Measurements from ENCODE around the gene PFDN1. TPM values are rescaled to one million over a fixed set of nuclear protein-coding genes. Genes with fewer than 3 reads are reported as not detected.

PFDN1 gene
- total RNA-seq (10 to 100 TPM; 45.7 to 55.5 TPM), polyA plus RNA-seq (ENCODE audit: insufficient read length in 6 of 6) (10 to 100 TPM; 85.3 to 98.9 (median 91.6) TPM)
- long read RNA-seq, donor 1, transcript PFDN1-202 (3 exons, 787 nt): minor isoform, 11 of 81 reads
- long read RNA-seq, donor 1, transcript PFDN1-203 (3 exons, 1,091 nt): minor isoform, 8 of 81 reads
- long read RNA-seq, donor 1, transcript PFDN1-201 (4 exons, 1,352 nt): major isoform, 52 of 81 reads
- long read RNA-seq, donor 1, partial matches to known transcripts: 6 of 81 reads
- long read RNA-seq, donor 1, other reads (novel, unspliced or antisense): 0 of 81 reads
- long read RNA-seq, donor 2, transcript PFDN1-203 (3 exons, 1,091 nt): minor isoform, 12 of 68 reads
- long read RNA-seq, donor 2, transcript PFDN1-202 (3 exons, 787 nt): minor isoform, 19 of 68 reads
- long read RNA-seq, donor 2, transcript PFDN1-201 (4 exons, 1,352 nt): major isoform, 35 of 68 reads
- long read RNA-seq, donor 2, partial matches to known transcripts: 0 of 68 reads
- long read RNA-seq, donor 2, other reads (novel, unspliced or antisense): 0 of 68 reads
- long read RNA-seq, donor 3, transcript PFDN1-203 (3 exons, 1,091 nt): minor isoform, 6 of 41 reads
- long read RNA-seq, donor 3, transcript PFDN1-201 (4 exons, 1,352 nt): major isoform, 29 of 41 reads
- long read RNA-seq, donor 3, partial matches to known transcripts: 0 of 41 reads
- long read RNA-seq, donor 3, other reads (novel, unspliced or antisense): 0 of 41 reads
- long read RNA-seq, donor 4, transcript PFDN1-201 (4 exons, 1,352 nt): major isoform, 23 of 40 reads
- long read RNA-seq, donor 4, transcript PFDN1-203 (3 exons, 1,091 nt): minor isoform, 10 of 40 reads
- long read RNA-seq, donor 4, partial matches to known transcripts: 0 of 40 reads
- long read RNA-seq, donor 4, other reads (novel, unspliced or antisense): 6 of 40 reads
- long read RNA-seq, donor 5, transcript PFDN1-203 (3 exons, 1,091 nt): minor isoform, 8 of 54 reads
- long read RNA-seq, donor 5, transcript PFDN1-202 (3 exons, 787 nt): minor isoform, 8 of 54 reads
- long read RNA-seq, donor 5, transcript PFDN1-201 (4 exons, 1,352 nt): major isoform, 36 of 54 reads
- long read RNA-seq, donor 5, partial matches to known transcripts: 0 of 54 reads
- long read RNA-seq, donor 5, other reads (novel, unspliced or antisense): 0 of 54 reads
- long read RNA-seq, donor 6, transcript PFDN1-203 (3 exons, 1,091 nt): minor isoform, 13 of 68 reads
- long read RNA-seq, donor 6, transcript PFDN1-201 (4 exons, 1,352 nt): major isoform, 52 of 68 reads
- long read RNA-seq, donor 6, partial matches to known transcripts: 0 of 68 reads
- long read RNA-seq, donor 6, other reads (novel, unspliced or antisense): 0 of 68 reads
- long read RNA-seq, donor 7, transcript PFDN1-201 (4 exons, 1,352 nt): major isoform, 18 of 22 reads
- long read RNA-seq, donor 7, partial matches to known transcripts: 0 of 22 reads
- long read RNA-seq, donor 7, other reads (novel, unspliced or antisense): 0 of 22 reads
- long read RNA-seq, donor 8, transcript PFDN1-201 (4 exons, 1,352 nt): major isoform, 25 of 36 reads
- long read RNA-seq, donor 8, transcript PFDN1-203 (3 exons, 1,091 nt): minor isoform, 6 of 36 reads
- long read RNA-seq, donor 8, partial matches to known transcripts: 0 of 36 reads
- long read RNA-seq, donor 8, other reads (novel, unspliced or antisense): 0 of 36 reads
- long read RNA-seq, donor 9: 0 reads
- long read RNA-seq, donor 10, transcript PFDN1-201 (4 exons, 1,352 nt): major isoform, 30 of 39 reads
- long read RNA-seq, donor 10, transcript PFDN1-203 (3 exons, 1,091 nt): minor isoform, 6 of 39 reads
- long read RNA-seq, donor 10, partial matches to known transcripts: 1 of 39 reads
- long read RNA-seq, donor 10, other reads (novel, unspliced or antisense): 2 of 39 reads
- long read RNA-seq, donor 11, transcript PFDN1-203 (3 exons, 1,091 nt): minor isoform, 12 of 73 reads
- long read RNA-seq, donor 11, transcript PFDN1-202 (3 exons, 787 nt): minor isoform, 16 of 73 reads
- long read RNA-seq, donor 11, transcript PFDN1-201 (4 exons, 1,352 nt): major isoform, 38 of 73 reads
- long read RNA-seq, donor 11, partial matches to known transcripts: 5 of 73 reads
- long read RNA-seq, donor 11, other reads (novel, unspliced or antisense): 0 of 73 reads
- long read RNA-seq, donor 12, transcript PFDN1-201 (4 exons, 1,352 nt): major isoform, 27 of 239 reads
- long read RNA-seq, donor 12, partial matches to known transcripts: 194 of 239 reads
- long read RNA-seq, donor 12, other reads (novel, unspliced or antisense): 11 of 239 reads

- Histone ChIP-seq H3K36me3 (peaks cover 0 to 18% of the 10 kb centered on the region in 2 donors), H3K9me3 (no peaks in the 10 kb centered on the region), H3K4me3 (peak within 1 kb of the TSS; percentile 50 to 60), H3K27ac (peak within 1 kb of the TSS; percentile 70 to 75), H3K27me3 (no peaks in the 10 kb centered on the region), H3K4me1 (peaks cover 7 to 47% of the 10 kb centered on the region in 2 donors)
- ATAC-seq: peak; percentile 93
- no peak for TF ChIP-seq CTCF (IDR thresholded peaks at IDR 0.05)
- intact Hi-C loops (cut with DNase I): no loop called here
- DNase-seq: peak; percentile 90 to 96 (median 94)
Measured at GRCh38 chr5:140302786-140303639, at the start of gene PFDN1. TSS of gene PFDN1 (minus strand) at chr5:140303101. CDS start at chr5:140303073, 28 bp downstream.

GRCh38 chr5:140351609-140352334, 48.9 kb upstream of the PFDN1 start:
- intact Hi-C loops (cut with DNase I): loop anchor here in 1 of 2 donors (5.0 kb wide), 1 partner anchor 109 kb away; no protein-coding TSS in a partner anchor
- no peak overlapping the region for H3K27ac ChIP-seq
- peaks cover 0 to 11% of the 10 kb centered on the region in 2 donors for H3K4me1 ChIP-seq
- H3K4me3 ChIP-seq: no peak overlapping the region
- no peaks in the 10 kb centered on the region for H3K36me3 ChIP-seq
- TF ChIP-seq CTCF (IDR thresholded peaks at IDR 0.05): peak; percentile 77 to 98
- no peaks in the 10 kb centered on the region for H3K27me3 ChIP-seq
- peak; percentile 76 for ATAC-seq
- no peaks in the 10 kb centered on the region for H3K9me3 ChIP-seq
- DNase-seq: peak in 2 of 4 donors; percentile 54 to 79

- intact Hi-C loops (cut with DNase I): loop anchor here (5.0 to 10.0 kb wide), 2 partner anchors 97 to 104 kb away; no protein-coding TSS in a partner anchor
- no peak overlapping the region for H3K4me3 ChIP-seq
- no peaks in the 10 kb centered on the region for H3K36me3 ChIP-seq
- TF ChIP-seq CTCF (IDR thresholded peaks at IDR 0.05): no peak
- peaks cover 9 to 32% of the 10 kb centered on the region in 2 donors for H3K4me1 ChIP-seq
- H3K27ac ChIP-seq: no peak overlapping the region
- H3K9me3 ChIP-seq: no peaks in the 10 kb centered on the region
- DNase-seq (peak in 1 of 4 donors; percentile 48), ATAC-seq (no peak)
- H3K27me3 ChIP-seq: no peaks in the 10 kb centered on the region
Measured at GRCh38 chr5:140349244-140349643, 46.3 kb upstream of the PFDN1 start.

All from left lung (tissue), 14 donors.